K562 (cell line): Measurements from ENCODE around the gene ASXL2. TPM values are rescaled to one million over a fixed set of nuclear protein-coding genes. Genes with fewer than 3 reads are reported as not detected.

Source experiments
- ATAC-seq: fragments of 200-7000 bp; cut with Tn5 transposase; 3 replicates; pipeline ENCODE4 v1.9.1; 2020; ENCODE audit warnings: moderate library complexity
- BruUV-seq: library from RNA; stranded (reverse); fragments of 400-500 nt; replicated peaks from 2 replicates; lab custom pipeline; 2021; lab: Mats Ljungman, UMichigan
- CTCF ChIA-PET: fragments of 300-600 bp; formaldehyde crosslinking; extraction: SDS; loops from one replicate; lab custom pipeline; 2021; ENCODE audit warnings: low intra/inter-chr PET ratio; lab: Yijun Ruan, JAX
- POLR2A ChIA-PET: fragments of 300-600, 350-650 bp; sonication (Branson Sonifier 250); formaldehyde crosslinking; extraction: SDS; loops from one replicate; lab custom pipeline; 2021; ENCODE audit warnings: antibody characterized with exemption, inconsistent platforms; lab: Yijun Ruan, JAX
- DNase-seq, 4 experiments: peaks; one replicate each; pipeline versions ENCODE4 v3.0.0 to v3.0.0-alpha.2; 2011 to 2018; ENCODE audit warnings: low spot score in 3 of 4, mixed read lengths in 3 of 4; ENCODE audit errors: extremely low read depth in 1 of 4
- FAIRE-seq: peaks from 2 replicates; lab custom pipeline; 2011; peaks lifted over from hg19 to GRCh38; lab: Jason Lieb, UNC
- H2AFZ ChIP-seq: 2 replicates; pipeline ENCODE4 v1.6.0; 2011; ENCODE audit warnings: low read depth, low read length, control low read depth, inconsistent platforms
- H3K27ac ChIP-seq: fragments of 200-600 bp; 3 replicates; pipeline ENCODE4 v1.8.0; 2011; ENCODE audit warnings: low read depth, mild to moderate bottlenecking, control low read depth, inconsistent platforms, low read length, moderate library complexity, mixed read lengths; ENCODE audit errors: extremely low read depth
- H3K27me3 ChIP-seq, 2 experiments: fragments of 300-600 bp in 1 of 2; 2 replicates in 1 of 2; 3 replicates in 1 of 2; pipeline versions ENCODE4 v1.6.0 to v1.8.0; 2011; ENCODE audit warnings: inconsistent platforms in 2 of 2, low read length in 2 of 2, mild to moderate bottlenecking in 1 of 2, mixed read lengths in 1 of 2, moderate library complexity in 1 of 2; ENCODE audit not compliant: control insufficient read depth in 2 of 2, insufficient read depth in 2 of 2
- H3K36me3 ChIP-seq: fragments of 300-600 bp; 3 replicates; pipeline ENCODE4 v1.8.0; 2011; ENCODE audit warnings: mild to moderate bottlenecking, low read length, inconsistent platforms; ENCODE audit not compliant: control insufficient read depth, insufficient read depth
- H3K4me1 ChIP-seq, 2 experiments: fragments of 200-600 bp in 1 of 2; replicated peaks in 1 of 2; 2 replicates in 1 of 2; 3 replicates in 1 of 2; pipeline versions ENCODE4 v1.5.1 to v1.8.0; 2011; ENCODE audit warnings: inconsistent platforms in 2 of 2, low read length in 2 of 2, mild to moderate bottlenecking in 1 of 2, mixed read lengths in 1 of 2, moderate library complexity in 1 of 2; ENCODE audit not compliant: control insufficient read depth in 2 of 2, insufficient read depth in 2 of 2
- H3K4me2 ChIP-seq: 2 replicates; pipeline ENCODE4 v1.6.1; 2011; ENCODE audit warnings: low read length, control low read depth, inconsistent platforms, mixed read lengths; ENCODE audit not compliant: insufficient read depth
- H3K4me3 ChIP-seq: fragments of 200-600 bp; sonication (generic), shearing (Covaris generic); 2 replicates; pipeline ENCODE4 v1.5.1; 2016; ENCODE audit warnings: control low read depth, inconsistent platforms
- H3K79me2 ChIP-seq: fragments of 200-600 bp; 3 replicates; pipeline ENCODE4 v1.8.0; 2011; ENCODE audit warnings: low read length, inconsistent platforms; ENCODE audit not compliant: control insufficient read depth, insufficient read depth
- H3K9ac ChIP-seq, 2 experiments: 2 replicates each; pipeline versions ENCODE4 v1.6.0 to v1.6.1; 2011; ENCODE audit warnings: low read depth in 2 of 2, low read length in 2 of 2, control low read depth in 1 of 2, inconsistent platforms in 1 of 2, mild to moderate bottlenecking in 1 of 2, mixed read lengths in 1 of 2; ENCODE audit not compliant: insufficient read depth in 1 of 2
- H3K9me1 ChIP-seq: one replicate; pipeline ENCODE4 v1.6.0; 2011; ENCODE audit warnings: inconsistent platforms, mild to moderate bottlenecking, low read length, moderate library complexity; ENCODE audit not compliant: control insufficient read depth, insufficient read depth
- H3K9me3 ChIP-seq: replicated peaks from 2 replicates; pipeline ENCODE4 v1.5.1; 2011; ENCODE audit warnings: low read depth, low read length, inconsistent platforms; ENCODE audit not compliant: control insufficient read depth, insufficient read depth
- H4K20me1 ChIP-seq: replicated peaks from 2 replicates; pipeline ENCODE4 v1.6.1; 2011; ENCODE audit warnings: low read length, inconsistent platforms, mixed read lengths; ENCODE audit not compliant: control insufficient read depth, insufficient read depth
- DPF2 ChIP-seq: fragments of 450-650 bp; IDR thresholded peaks from 2 replicates; pipeline ENCODE4 v1.6.1; 2016
- GTF2A2 ChIP-seq: IDR thresholded peaks from 2 replicates; pipeline ENCODE4 v1.6.1; 2016; ENCODE audit warnings: mild to moderate bottlenecking, missing genetic modification characterization, missing compliant biosample characterization
- HMBOX1 ChIP-seq: sonication (generic); IDR thresholded peaks from 2 replicates; pipeline ENCODE4 v1.6.1; 2016
- NCOA1 ChIP-seq: fragments of 450-650 bp; IDR thresholded peaks from 2 replicates; pipeline ENCODE4 v1.6.1; 2016; ENCODE audit warnings: low read depth
- RAD21 ChIP-seq, 2 experiments: fragments of 250-450 bp in 1 of 2; fragments of 450-650 bp in 1 of 2; sonication (Bioruptor Pico) in 1 of 2; formaldehyde crosslinking in 1 of 2; IDR thresholded peaks in 1 of 2; conservative IDR thresholded peaks in 1 of 2; 2 replicates each; pipeline versions ENCODE4 v1.4.0 to v1.8.0; 2020 to 2022; ENCODE audit warnings: mild to moderate bottlenecking in 2 of 2, moderate library complexity in 1 of 2
- SIX5 ChIP-seq, 2 experiments: IDR thresholded peaks; 2 replicates each; pipeline ENCODE4 v1.6.1; 2011; ENCODE audit warnings: low read length in 2 of 2, borderline replicate concordance in 1 of 2, low read depth in 1 of 2, mild to moderate bottlenecking in 1 of 2, moderate library complexity in 1 of 2; ENCODE audit not compliant: insufficient read depth in 1 of 2
- TCFL5 ChIP-seq: fragments of 250-450 bp; sonication (Bioruptor Pico); conservative IDR thresholded peaks from 2 replicates; pipeline ENCODE4 v1.6.1; 2021; ENCODE audit warnings: mild to moderate bottlenecking, moderate library complexity, matching md5 sums
- ZNF644 ChIP-seq: fragments of 200-800 bp; sonication (Bioruptor generic); IDR thresholded peaks from 2 replicates; pipeline ENCODE4 v1.6.1; 2016; ENCODE audit warnings: low read depth, missing genetic modification characterization, missing compliant biosample characterization
- ZNF696 ChIP-seq: fragments of 250-450 bp; sonication (Bioruptor Pico); conservative IDR thresholded peaks from 2 replicates; pipeline ENCODE4 v1.4.0; 2020; ENCODE audit warnings: mild to moderate bottlenecking, moderate library complexity
- WGBS: fragments of 100-300 bp; shearing (Covaris generic); methylation state at CpG from one replicate; pipeline ENCODE4 v1.1.6; 2016; ENCODE audit warnings: low coverage, mixed read lengths; ENCODE audit not compliant: insufficient coverage; ENCODE audit errors: missing lambda C conversion rate; 5-methylcytosine and 5-hydroxymethylcytosine counted together
- in situ Hi-C: fragments of 300-500 bp; cut with MboI; formaldehyde crosslinking; loops from 4 replicates; pipeline ENCODE4 v1.15.0; 2018; ENCODE audit warnings: inconsistent platforms, mixed read lengths
- intact Hi-C: fragments of 100-400 bp; cut with micrococcal nuclease; formaldehyde crosslinking; loops from 2 replicates; pipeline ENCODE4 v1.14.2; 2022
- polyA plus RNA-seq, 8 experiments: library from polyadenylated mRNA; depleted of rRNA in 4 of 8; stranded (reverse) in 5 of 8; unstranded in 3 of 8; fragments of >200 nt; fragmentation: Nextera tagmentation in 2 of 8; fragmentation: Illumina TruSeq in 1 of 8; extraction: Ambion mirVana in 2 of 8; extraction: Trizol in 1 of 8; gene quantifications; 2 replicates each; pipeline versions ENCODE4 v1.2.1 to v1.2.3, GENCODE V29; 2011 to 2014; ENCODE audit warnings: inconsistent platforms in 1 of 8, missing spikeins in 1 of 8
- total RNA-seq, 7 experiments: library from RNA; depleted of rRNA in 6 of 7; stranded (reverse); fragments of >200 nt in 6 of 7; fragmentation: Illumina TruSeq in 2 of 7; extraction: Trizol in 2 of 7; gene quantifications; 2 replicates each; pipeline versions ENCODE4 v1.2.1 to v1.2.3, GENCODE V29; 2011 to 2021; ENCODE audit warnings: low replicate concordance in 1 of 7

Gene ASXL2
- total and polyA plus RNA-seq, 9 of the 15 experiments (the other 6 are each of a cell fraction or from before 2014, with no cell fraction given) = 2.2 to 25.9 (median 9.0) TPM

GRCh38 chr2:25749676-25750075, 128.6 kb downstream of the ASXL2 start:
- TF ChIP-seq TCFL5 = no peak
- no peak for TF ChIP-seq NCOA1
- no peak for TF ChIP-seq DPF2
- TF ChIP-seq SIX5 (IDR thresholded peaks at IDR 0.05; ENCODE audit: borderline replicate concordance in 1 of 2, insufficient read depth in 1 of 2, low read depth in 1 of 2, low read length in 2 of 2) = no peak
- no peak for TF ChIP-seq ZNF696 (CRISPR knock-in tag)
- no peak for TF ChIP-seq RAD21 (CRISPR knock-in tag; conservative IDR thresholded peaks at IDR 0.05 in 1 of 2, IDR thresholded peaks at IDR 0.05 in 1 of 2)
- TF ChIP-seq ZNF644 (tag) = no peak
- no peak for TF ChIP-seq HMBOX1
- TF ChIP-seq GTF2A2 = no peak
- no TSS peak for BruUV-seq
- Histone ChIP-seq H3K4me1 (no peaks in the 10 kb centered on the region), H3K36me3 (peaks cover 79% of the 10 kb centered on the region), H3K9me3 (no peaks in the 10 kb centered on the region), H3K27me3 (no peaks in the 10 kb centered on the region), H3K9me1 (no peaks in the 10 kb centered on the region), H3K9ac (no peak overlapping the region), H3K4me2 (no peak overlapping the region), H3K79me2 (no peaks in the 10 kb centered on the region), H4K20me1 (no peaks in the 10 kb centered on the region), H3K4me3 (no peak overlapping the region), H3K27ac (no peak overlapping the region), H2AFZ (no peak overlapping the region)
- ChIA-PET CTCF (no interaction called here), POLR2A (no interaction called here)
- ATAC-seq (no peak), FAIRE-seq (no peak), DNase-seq (no peak)
- 98% methylated on average over 5 of the region's 5 CpGs for WGBS
- in situ Hi-C loops = no loop called here
- intact Hi-C loops = no loop called here
